ENCODE data around the gene DCST2.

DCST2 gene

GRCh38 chr1:155017946-155018316 is 15.7 kb downstream of the DCST2 start:
- H3K4me3 ChIP-seq (ENCODE audit: low read depth, low read length): peak overlapping the region; percentile 46
- no peak for DNase-seq (ENCODE audit: low read depth)
- peak; percentile 15 for TF ChIP-seq POLR2A (IDR thresholded peaks at IDR 0.05; ENCODE audit: extremely low read depth, insufficient read length)
- TF ChIP-seq MAX (IDR thresholded peaks at IDR 0.05; ENCODE audit: low read depth, low read length): no peak

- DNase-seq (ENCODE audit: low read depth): peak; percentile 95
- peak overlapping the region; percentile 46 for H3K4me3 ChIP-seq (ENCODE audit: low read depth, low read length)
- no peak for TF ChIP-seq MYC (IDR thresholded peaks at IDR 0.05; ENCODE audit: low read depth, low read length)
- no peak for TF ChIP-seq POLR2A (IDR thresholded peaks at IDR 0.05; ENCODE audit: extremely low read depth, insufficient read length)
- TF ChIP-seq CTCF (IDR thresholded peaks at IDR 0.05; ENCODE audit: low read depth, low read length): peak; percentile 99
- TF ChIP-seq MAX (IDR thresholded peaks at IDR 0.05; ENCODE audit: low read depth, low read length): peak; percentile 65; the same call in 1 of the 2 replicates
Measured at GRCh38 chr1:155017041-155017945, 16.3 kb downstream of the DCST2 start.

- no peak for TF ChIP-seq MAX (IDR thresholded peaks at IDR 0.05; ENCODE audit: low read depth, low read length)
- TF ChIP-seq MYC (IDR thresholded peaks at IDR 0.05; ENCODE audit: low read depth, low read length): no peak
- no peak for TF ChIP-seq CTCF (IDR thresholded peaks at IDR 0.05; ENCODE audit: low read depth, low read length)
- TF ChIP-seq POLR2A (IDR thresholded peaks at IDR 0.05; ENCODE audit: extremely low read depth, insufficient read length): no peak
- peak; percentile 25 for DNase-seq (ENCODE audit: low read depth)
- H3K4me3 ChIP-seq (ENCODE audit: low read depth, low read length): no peak overlapping the region
Measured at GRCh38 chr1:155016231-155016831, 17.2 kb downstream of the DCST2 start.

GRCh38 chr1:155015527-155016230 is 17.9 kb downstream of the DCST2 start:
- H3K4me3 ChIP-seq (ENCODE audit: low read depth, low read length): no peak overlapping the region
- TF ChIP-seq POLR2A (IDR thresholded peaks at IDR 0.05; ENCODE audit: extremely low read depth, insufficient read length) (no peak), MAX (IDR thresholded peaks at IDR 0.05; ENCODE audit: low read depth, low read length) (no peak), CTCF (IDR thresholded peaks at IDR 0.05; ENCODE audit: low read depth, low read length) (no peak), MYC (IDR thresholded peaks at IDR 0.05; ENCODE audit: low read depth, low read length) (no peak)
- no peak for DNase-seq (ENCODE audit: low read depth)

GRCh38 chr1:155014709-155015508 is 18.7 kb downstream of the DCST2 start:
- TF ChIP-seq MYC (IDR thresholded peaks at IDR 0.05; ENCODE audit: low read depth, low read length) (no peak), POLR2A (IDR thresholded peaks at IDR 0.05; ENCODE audit: extremely low read depth, insufficient read length) (no peak), CTCF (IDR thresholded peaks at IDR 0.05; ENCODE audit: low read depth, low read length) (no peak), MAX (IDR thresholded peaks at IDR 0.05; ENCODE audit: low read depth, low read length) (no peak)
- no peak for DNase-seq (ENCODE audit: low read depth)
- no peak overlapping the region for H3K4me3 ChIP-seq (ENCODE audit: low read depth, low read length)

Measured in NB4 (cell line).